HEK293T (cell line): ENCODE data around the gene TRAPPC10.

Experiments
- CTCF ChIA-PET: fragments of 350-600 bp; formaldehyde crosslinking; extraction: SDS; loops from one replicate; lab custom pipeline; 2021; ENCODE audit warnings: antibody characterized with exemption, inconsistent platforms; lab: Yijun Ruan, JAX
- POLR2A ChIA-PET: fragments of 350-600 bp; formaldehyde crosslinking; extraction: SDS; loops from one replicate; lab custom pipeline; 2020; ENCODE audit warnings: antibody characterized with exemption, inconsistent platforms; lab: Yijun Ruan, JAX
- DNase-seq: peaks from one replicate; pipeline ENCODE4 v3.0.0; 2012; ENCODE audit warnings: mixed read lengths; ENCODE audit errors: extremely low spot score
- ARNT ChIP-seq: fragments of 450-650 bp; IDR thresholded peaks from 2 replicates; pipeline ENCODE4 v1.6.1; 2017; ENCODE audit warnings: mild to moderate bottlenecking
- BHLHE40 ChIP-seq: fragments of 450-650 bp; IDR thresholded peaks from 2 replicates; pipeline ENCODE4 v1.6.1; 2016; ENCODE audit warnings: mild to moderate bottlenecking, moderate library complexity, borderline replicate concordance
- CTBP1 ChIP-seq: fragments of 450-650 bp; IDR thresholded peaks from 2 replicates; pipeline ENCODE4 v1.6.1; 2016; ENCODE audit warnings: borderline replicate concordance
- ELF4 ChIP-seq: fragments of 450-650 bp; IDR thresholded peaks from 2 replicates; pipeline ENCODE4 v1.6.1; 2017; ENCODE audit warnings: antibody characterized with exemption
- FOXA1 ChIP-seq: fragments of 450-650 bp; IDR thresholded peaks from 2 replicates; pipeline ENCODE4 v1.6.1; 2016; ENCODE audit warnings: mild to moderate bottlenecking
- FOXK2 ChIP-seq: fragments of 450-650 bp; IDR thresholded peaks from 2 replicates; pipeline ENCODE4 v1.6.1; 2016; ENCODE audit warnings: mild to moderate bottlenecking
- FOXM1 ChIP-seq: fragments of 450-650 bp; IDR thresholded peaks from 2 replicates; pipeline ENCODE4 v1.6.1; 2017; ENCODE audit warnings: mild to moderate bottlenecking, borderline replicate concordance
- HDGF ChIP-seq: fragments of 450-650 bp; IDR thresholded peaks from 2 replicates; pipeline ENCODE4 v1.6.1; 2017; ENCODE audit warnings: antibody characterized with exemption, borderline replicate concordance
- L3MBTL2 ChIP-seq: fragments of 450-650 bp; conservative IDR thresholded peaks from 2 replicates; pipeline ENCODE4 v1.6.1; 2016; ENCODE audit warnings: mild to moderate bottlenecking
- LEF1 ChIP-seq: fragments of 450-650 bp; IDR thresholded peaks from 2 replicates; pipeline ENCODE4 v1.6.1; 2017; ENCODE audit warnings: mild to moderate bottlenecking, borderline replicate concordance
- NFRKB ChIP-seq: fragments of 450-650 bp; IDR thresholded peaks from 2 replicates; pipeline ENCODE4 v1.6.1; 2016; ENCODE audit warnings: mild to moderate bottlenecking, moderate library complexity
- PKNOX1 ChIP-seq: fragments of 450-650 bp; IDR thresholded peaks from 2 replicates; pipeline ENCODE4 v1.6.1; 2016
- SP1 ChIP-seq: fragments of 450-650 bp; IDR thresholded peaks from 2 replicates; pipeline ENCODE4 v1.6.1; 2017
- SUZ12 ChIP-seq: fragments of 450-650 bp; IDR thresholded peaks from 2 replicates; pipeline ENCODE4 v1.6.1; 2016; ENCODE audit warnings: mild to moderate bottlenecking
- TARDBP ChIP-seq: fragments of 450-650 bp; IDR thresholded peaks from 2 replicates; pipeline ENCODE4 v1.6.1; 2016
- ZNF384 ChIP-seq: fragments of 450-650 bp; IDR thresholded peaks from 2 replicates; pipeline ENCODE4 v1.6.1; 2016

Gene TRAPPC10

GRCh38 chr21:43984905-43985689, 27.0 kb upstream of the TRAPPC10 start:
- no peak for TF ChIP-seq L3MBTL2
- TF ChIP-seq FOXK2, result no peak
- no peak for TF ChIP-seq TARDBP
- TF ChIP-seq CTBP1, result no peak
- TF ChIP-seq BHLHE40, result no peak
- TF ChIP-seq PKNOX1, result no peak
- no peak for TF ChIP-seq SUZ12
- TF ChIP-seq SP1, result no peak
- no peak for TF ChIP-seq ARNT
- no peak for TF ChIP-seq NFRKB
- no peak for TF ChIP-seq ZNF384
- no peak for TF ChIP-seq HDGF
- TF ChIP-seq ELF4, result no peak
- TF ChIP-seq FOXA1, result no peak
- no peak for TF ChIP-seq LEF1
- no peak for TF ChIP-seq FOXM1
- CTCF ChIA-PET, result interaction anchor here (1.1 kb wide), 1 partner anchor 10 kb away, joined by 3 read pairs; no protein-coding TSS in a partner anchor
- POLR2A ChIA-PET, result no interaction called here
- no peak for DNase-seq

- TF ChIP-seq ZNF384 (no peak), BHLHE40 (no peak), FOXK2 (no peak), LEF1 (no peak), FOXA1 (no peak), ARNT (no peak), SUZ12 (no peak), NFRKB (no peak), FOXM1 (no peak), ELF4 (no peak), PKNOX1 (no peak), CTBP1 (no peak), HDGF (no peak), SP1 (no peak), TARDBP (no peak)
- DNase-seq, result no peak
- CTCF ChIA-PET, result no interaction called here
- POLR2A ChIA-PET, result no interaction called here
Measured at GRCh38 chr21:43985690-43986251, 26.3 kb upstream of the TRAPPC10 start.

- TF ChIP-seq LEF1 (no peak), FOXK2 (no peak), PKNOX1 (no peak), L3MBTL2 (no peak), ELF4 (no peak), ZNF384 (no peak), FOXA1 (no peak), FOXM1 (no peak), NFRKB (no peak), HDGF (no peak), SUZ12 (no peak), ARNT (no peak), SP1 (no peak), BHLHE40 (no peak), CTBP1 (no peak)
- CTCF ChIA-PET, result no interaction called here
- POLR2A ChIA-PET, result no interaction called here
- DNase-seq, result no peak
Measured at GRCh38 chr21:43986544-43987451, 25.3 kb upstream of the TRAPPC10 start.

GRCh38 chr21:43987509-43987908, 24.6 kb upstream of the TRAPPC10 start:
- ChIA-PET POLR2A (no interaction called here), CTCF (interaction anchor here (0.6 kb wide), 1 partner anchor 12 kb away, joined by 3 read pairs; no protein-coding TSS in a partner anchor)
- no peak for TF ChIP-seq PKNOX1
- TF ChIP-seq FOXK2, result no peak
- TF ChIP-seq BHLHE40, result no peak
- no peak for TF ChIP-seq LEF1
- TF ChIP-seq L3MBTL2, result no peak
- no peak for TF ChIP-seq ZNF384
- TF ChIP-seq FOXM1, result no peak
- TF ChIP-seq ARNT, result no peak
- no peak for TF ChIP-seq SUZ12
- no peak for TF ChIP-seq CTBP1
- TF ChIP-seq FOXA1, result no peak
- no peak for TF ChIP-seq HDGF
- no peak for TF ChIP-seq ELF4
- TF ChIP-seq SP1, result no peak
- TF ChIP-seq TARDBP, result no peak
- no peak for TF ChIP-seq NFRKB
- no peak for DNase-seq
